ENCODE measurements around the gene LAT.

The LAT gene

GRCh38 chr16:29012913-29013553, 28.2 kb downstream of the LAT start:
- Histone ChIP-seq H3K9me3 (ENCODE audit: severe bottlenecking) (no peaks in the 10 kb centered on the region), H3K4me3 (ENCODE audit: low read depth, low read length) (no peak overlapping the region), H3K27me3 (ENCODE audit: insufficient read depth, low read depth, severe bottlenecking) (no peaks in the 10 kb centered on the region), H3K36me3 (no peaks in the 10 kb centered on the region), H3K27ac (no peak overlapping the region)
- DNase-seq, result no peak
- no peak for TF ChIP-seq CTCF (IDR thresholded peaks at IDR 0.05; ENCODE audit: low read depth, low read length)

- H3K9me3 ChIP-seq (ENCODE audit: severe bottlenecking), result no peaks in the 10 kb centered on the region
- H3K27me3 ChIP-seq (ENCODE audit: insufficient read depth, low read depth, severe bottlenecking), result no peaks in the 10 kb centered on the region
- peak; percentile 40 for DNase-seq
- H3K4me3 ChIP-seq (ENCODE audit: low read depth, low read length), result no peak overlapping the region
- H3K36me3 ChIP-seq, result no peaks in the 10 kb centered on the region
- TF ChIP-seq CTCF (IDR thresholded peaks at IDR 0.05; ENCODE audit: low read depth, low read length), result no peak
- peak overlapping the region; percentile 43 for H3K27ac ChIP-seq
Measured at GRCh38 chr16:29014561-29015069, 29.8 kb downstream of the LAT start.

GRCh38 chr16:29022196-29022595, 37.3 kb downstream of the LAT start:
- Histone ChIP-seq H3K27me3 (ENCODE audit: insufficient read depth, low read depth, severe bottlenecking) (no peaks in the 10 kb centered on the region), H3K9me3 (ENCODE audit: severe bottlenecking) (no peaks in the 10 kb centered on the region), H3K27ac (no peak overlapping the region), H3K36me3 (no peaks in the 10 kb centered on the region), H3K4me3 (ENCODE audit: low read depth, low read length) (no peak overlapping the region)
- no peak for TF ChIP-seq CTCF (IDR thresholded peaks at IDR 0.05; ENCODE audit: low read depth, low read length)
- DNase-seq, result no peak

GRCh38 chr16:29023279-29024277, 38.7 kb downstream of the LAT start:
- no peak for DNase-seq
- H3K9me3 ChIP-seq (ENCODE audit: severe bottlenecking), result no peaks in the 10 kb centered on the region
- H3K36me3 ChIP-seq, result no peaks in the 10 kb centered on the region
- no peak overlapping the region for H3K4me3 ChIP-seq (ENCODE audit: low read depth, low read length)
- no peaks in the 10 kb centered on the region for H3K27me3 ChIP-seq (ENCODE audit: insufficient read depth, low read depth, severe bottlenecking)
- TF ChIP-seq CTCF (IDR thresholded peaks at IDR 0.05; ENCODE audit: low read depth, low read length), result no peak
- H3K27ac ChIP-seq, result no peak overlapping the region

- Histone ChIP-seq H3K4me3 (ENCODE audit: low read depth, low read length) (no peak overlapping the region), H3K9me3 (ENCODE audit: severe bottlenecking) (no peaks in the 10 kb centered on the region), H3K27me3 (ENCODE audit: insufficient read depth, low read depth, severe bottlenecking) (no peaks in the 10 kb centered on the region), H3K27ac (no peak overlapping the region), H3K36me3 (no peaks in the 10 kb centered on the region)
- no peak for TF ChIP-seq CTCF (IDR thresholded peaks at IDR 0.05; ENCODE audit: low read depth, low read length)
- no peak for DNase-seq
Measured at GRCh38 chr16:29024278-29024677, 39.4 kb downstream of the LAT start.

Data from WERI-Rb-1 (cell line).